OCI-LY1 (cell line): Measurements from ENCODE around the gene RAD52.

Source experiments
- H2AFZ ChIP-seq: fragments of 200-600 bp; sonication (generic), shearing (Covaris generic); 2 replicates; pipeline ENCODE4 v1.6.0; 2014; ENCODE audit warnings: antibody characterized with exemption, mild to moderate bottlenecking, low read length
- H3F3A ChIP-seq: fragments of 200-600 bp; sonication (generic), shearing (Covaris generic); 2 replicates; pipeline ENCODE4 v1.6.0; 2014; ENCODE audit warnings: mild to moderate bottlenecking, antibody characterized with exemption, low read length, moderate library complexity; ENCODE audit not compliant: insufficient read depth
- H3K27ac ChIP-seq: fragments of 200-600 bp; sonication (generic); 2 replicates; pipeline ENCODE4 v1.5.1; 2014; ENCODE audit warnings: low read length, mixed run types, mild to moderate bottlenecking, low read depth; ENCODE audit not compliant: poor library complexity, severe bottlenecking
- H3K27me3 ChIP-seq: fragments of 200-600 bp; sonication (generic); 2 replicates; pipeline ENCODE4 v1.6.0; 2014; ENCODE audit warnings: antibody characterized with exemption, mild to moderate bottlenecking, low read length, moderate library complexity; ENCODE audit not compliant: insufficient read depth
- H3K36me3 ChIP-seq: fragments of 200-600 bp; sonication (generic); 2 replicates; pipeline ENCODE4 v1.6.1; 2014; ENCODE audit warnings: mild to moderate bottlenecking, antibody characterized with exemption, low read length, moderate library complexity, mixed read lengths; ENCODE audit not compliant: insufficient read depth
- H3K4me1 ChIP-seq: fragments of 200-600 bp; sonication (generic); 2 replicates; pipeline ENCODE4 v1.5.1; 2014; ENCODE audit warnings: mild to moderate bottlenecking, low read length, moderate library complexity; ENCODE audit not compliant: insufficient read depth, severe bottlenecking
- H3K4me2 ChIP-seq: fragments of 200-600 bp; sonication (generic), shearing (Covaris generic); 2 replicates; pipeline ENCODE4 v1.6.1; 2014; ENCODE audit warnings: low read length
- H3K4me3 ChIP-seq: fragments of 200-600 bp; sonication (generic); 2 replicates; pipeline ENCODE4 v1.5.1; 2014; ENCODE audit warnings: low read length, low read depth, mild to moderate bottlenecking, mixed read lengths; ENCODE audit not compliant: poor library complexity, severe bottlenecking
- H3K79me2 ChIP-seq: fragments of 200-600 bp; shearing (Covaris generic); 2 replicates; pipeline ENCODE4 v1.6.1; 2016; ENCODE audit warnings: mixed run types, low read length, mixed read lengths; ENCODE audit not compliant: insufficient read depth
- H3K9ac ChIP-seq: fragments of 200-600 bp; sonication (generic), shearing (Covaris generic); 2 replicates; pipeline ENCODE4 v1.6.1; 2014; ENCODE audit warnings: mild to moderate bottlenecking, low read length, mixed read lengths
- H3K9me2 ChIP-seq: fragments of 200-600 bp; sonication (generic), shearing (Covaris generic); 2 replicates; pipeline ENCODE4 v1.6.1; 2014; ENCODE audit warnings: low read depth, mild to moderate bottlenecking, low read length, mixed read lengths
- H3K9me3 ChIP-seq: fragments of 200-600 bp; shearing (Covaris generic); 2 replicates; pipeline ENCODE4 v1.6.1; 2014; ENCODE audit warnings: low read length, mixed read lengths
- H4K20me1 ChIP-seq: fragments of 200-600 bp; sonication (generic), shearing (Covaris generic); 2 replicates; pipeline ENCODE4 v1.6.0; 2016; ENCODE audit warnings: mild to moderate bottlenecking, low read length; ENCODE audit not compliant: insufficient read depth
- CTCF ChIP-seq: fragments of 200-600 bp; sonication (generic), shearing (Covaris generic); IDR thresholded peaks from 2 replicates; pipeline ENCODE4 v1.5.1; 2017; ENCODE audit warnings: mild to moderate bottlenecking, antibody characterized with exemption, low read length, moderate library complexity, mixed read lengths
- EZH2 ChIP-seq: fragments of 200-600 bp; sonication (generic), shearing (Covaris generic); IDR thresholded peaks from 2 replicates; pipeline ENCODE4 v1.8.0; 2017; ENCODE audit warnings: borderline replicate concordance, mixed run types, mild to moderate bottlenecking, antibody characterized with exemption, low read length, moderate library complexity, mixed read lengths

Gene RAD52

GRCh38 chr12:931591-931990 lies 17.9 kb downstream of the RAD52 start:
- Histone ChIP-seq H3K79me2 (no peaks in the 10 kb centered on the region), H3K27ac (no peak overlapping the region), H2AFZ (no peak overlapping the region), H3K4me3 (no peak overlapping the region), H3K9me3 (no peaks in the 10 kb centered on the region), H3K4me1 (no peaks in the 10 kb centered on the region), H4K20me1 (no peaks in the 10 kb centered on the region), H3F3A (no peaks in the 10 kb centered on the region), H3K27me3 (no peaks in the 10 kb centered on the region), H3K4me2 (no peak overlapping the region), H3K36me3 (peaks cover 63% of the 10 kb centered on the region), H3K9me2 (no peaks in the 10 kb centered on the region), H3K9ac (no peak overlapping the region)
- no peak for TF ChIP-seq EZH2
- TF ChIP-seq CTCF = no peak

- no peak overlapping the region for H3K4me3 ChIP-seq
- no peak overlapping the region for H2AFZ ChIP-seq
- peaks cover 65% of the 10 kb centered on the region for H3K36me3 ChIP-seq
- H3K79me2 ChIP-seq = no peaks in the 10 kb centered on the region
- H3F3A ChIP-seq = no peaks in the 10 kb centered on the region
- no peaks in the 10 kb centered on the region for H4K20me1 ChIP-seq
- H3K27ac ChIP-seq = no peak overlapping the region
- no peaks in the 10 kb centered on the region for H3K9me3 ChIP-seq
- H3K27me3 ChIP-seq = no peaks in the 10 kb centered on the region
- H3K9me2 ChIP-seq = no peaks in the 10 kb centered on the region
- no peak overlapping the region for H3K4me2 ChIP-seq
- no peak overlapping the region for H3K9ac ChIP-seq
- TF ChIP-seq CTCF (no peak), EZH2 (no peak)
- no peaks in the 10 kb centered on the region for H3K4me1 ChIP-seq
Measured at GRCh38 chr12:931060-931459, 18.4 kb downstream of the RAD52 start.

- H3K4me1 ChIP-seq = no peaks in the 10 kb centered on the region
- H3K9ac ChIP-seq = no peak overlapping the region
- no peaks in the 10 kb centered on the region for H3K9me2 ChIP-seq
- no peak overlapping the region for H2AFZ ChIP-seq
- peaks cover 82% of the 10 kb centered on the region for H3K36me3 ChIP-seq
- H3K27me3 ChIP-seq = no peaks in the 10 kb centered on the region
- no peaks in the 10 kb centered on the region for H3F3A ChIP-seq
- H3K4me2 ChIP-seq = no peak overlapping the region
- H3K9me3 ChIP-seq = no peaks in the 10 kb centered on the region
- no peaks in the 10 kb centered on the region for H3K79me2 ChIP-seq
- no peak for TF ChIP-seq CTCF
- TF ChIP-seq EZH2 = no peak
- H4K20me1 ChIP-seq = no peaks in the 10 kb centered on the region
- no peak overlapping the region for H3K4me3 ChIP-seq
- no peak overlapping the region for H3K27ac ChIP-seq
Measured at GRCh38 chr12:926641-927040, 22.9 kb downstream of the RAD52 start.
